Stimulated activated CD4-positive, alpha-beta T cell treated with anti-CD3 and anti-CD28 coated beads, Interleukin-12 subunit alpha, Interleukin-12 subunit beta, amount 100 ng/mL, for 48 hours (primary cell): Measurements from ENCODE around the gene CLCN1.
"Not testable (repeated sequence)": the region's sequence is repeated elsewhere in the genome, so short reads cannot be mapped to it uniquely, and the experiment has no call there.

Experiments
- DNase-seq, 3 donors: peaks; one replicate each; pipeline ENCODE4 v3.0.0-alpha.2; 2020; ENCODE audit warnings: low read depth in 2 of 3, low spot score in 1 of 3

The CLCN1 gene

GRCh38 chr7:143315776-143316175 lies at the start of gene CLCN1:
Gene CLCN1 (plus strand): TSS chr7:143316111. CDS start chr7:143316213, 102 bp downstream.
- DNase-seq, result no peak

- DNase-seq, result no peak
These were observed 46.7 kb upstream of the CLCN1 start for GRCh38 chr7:143269251-143269650.

- DNase-seq, result no peak
These were observed 44.7 kb upstream of the CLCN1 start for GRCh38 chr7:143271240-143271639.

DNA sequence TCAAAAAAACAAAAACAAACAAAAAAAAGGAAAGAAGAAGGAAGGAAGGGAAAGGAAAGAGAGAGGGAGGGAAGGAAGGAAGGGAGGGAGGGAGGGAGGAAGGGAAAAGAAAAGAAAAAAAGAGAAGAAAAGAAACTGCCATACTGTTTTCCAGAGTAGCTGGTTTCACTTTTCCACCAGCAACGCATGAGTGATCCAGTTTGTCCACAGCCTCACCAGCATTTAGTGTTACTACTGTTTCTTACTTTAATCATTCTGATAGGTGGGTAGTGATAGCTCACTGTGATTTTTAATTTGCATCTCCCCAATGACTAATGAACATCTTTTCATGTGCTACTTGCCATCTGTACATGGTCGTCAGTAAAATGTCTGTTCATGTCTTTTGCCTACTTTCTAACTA lies 43.0 kb upstream of the CLCN1 start:
- no peak for DNase-seq

GRCh38 chr7:143279186-143280098 lies 36.5 kb upstream of the CLCN1 start:
- DNase-seq, result no peak

DNA sequence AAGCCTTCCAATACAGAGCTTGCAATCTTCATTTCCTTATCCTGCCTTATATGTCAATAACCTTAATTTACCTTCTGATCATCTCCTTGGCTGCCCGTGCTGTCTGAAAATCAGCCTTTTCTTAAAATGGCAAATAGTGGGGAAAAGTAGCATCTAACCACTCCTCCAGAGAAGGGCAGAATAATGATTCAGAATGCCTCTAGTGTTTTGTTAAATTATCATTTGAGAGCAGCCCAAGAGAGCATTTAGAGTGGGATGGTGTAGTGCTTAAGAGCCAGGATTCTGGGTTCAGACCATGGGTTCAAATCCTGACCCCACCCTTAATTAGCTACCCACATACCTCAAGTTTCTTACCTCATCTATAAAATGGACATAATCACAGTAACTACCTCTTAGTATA lies 35.8 kb upstream of the CLCN1 start:
- no peak for DNase-seq

DNA sequence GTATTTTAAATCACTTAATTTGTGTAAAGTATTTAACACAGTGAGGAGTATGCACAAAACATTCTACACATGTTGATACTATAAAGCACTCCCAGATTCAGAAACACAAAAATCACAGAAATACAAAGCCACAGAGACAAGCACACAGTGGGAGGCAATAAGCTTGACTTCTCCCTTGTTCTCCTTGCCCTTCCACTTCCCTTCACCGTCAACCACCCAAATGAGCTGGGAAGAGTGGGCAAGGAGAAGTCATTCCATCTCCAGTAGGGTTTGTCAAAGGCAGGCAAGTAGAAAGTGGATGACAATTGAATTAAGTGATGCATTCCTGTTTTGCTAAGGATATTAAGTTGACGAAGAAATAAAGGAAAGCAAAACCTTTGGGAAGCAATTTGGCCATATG lies 35.3 kb upstream of the CLCN1 start:
- DNase-seq, result no peak

- no peak for DNase-seq
These were observed 34.4 kb upstream of the CLCN1 start for GRCh38 chr7:143281529-143281928.

GRCh38 chr7:143282124-143282523 lies 33.8 kb upstream of the CLCN1 start:
- no peak for DNase-seq

- no peak for DNase-seq
These were observed 32.5 kb upstream of the CLCN1 start for GRCh38 chr7:143283381-143283780.

GRCh38 chr7:143284591-143285469 lies 31.1 kb upstream of the CLCN1 start, which contains the start of gene TMEM139:
Gene TMEM139 (plus strand): TSS chr7:143284958. CDS start chr7:143285958, 1,000 bp downstream.
- DNase-seq, result no peak

DNA sequence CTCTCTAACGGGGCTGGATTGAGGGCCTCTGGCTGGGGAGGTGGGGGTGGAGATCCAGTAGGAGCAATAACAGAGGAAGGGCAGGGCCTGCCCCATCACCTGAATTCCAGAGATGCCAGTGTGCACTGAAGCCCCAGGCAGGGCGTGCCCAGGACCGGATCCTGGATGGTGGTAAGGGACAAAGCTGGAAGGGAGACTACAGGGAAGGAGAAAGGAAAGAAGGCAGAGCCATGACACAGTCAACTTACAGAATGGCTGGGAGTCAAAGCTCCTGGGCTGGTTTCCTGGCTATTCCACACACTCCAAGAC lies 30.5 kb upstream of the CLCN1 start:
- no peak for DNase-seq

- DNase-seq, result no peak
These were observed 29.9 kb upstream of the CLCN1 start for GRCh38 chr7:143285806-143286521.

DNA sequence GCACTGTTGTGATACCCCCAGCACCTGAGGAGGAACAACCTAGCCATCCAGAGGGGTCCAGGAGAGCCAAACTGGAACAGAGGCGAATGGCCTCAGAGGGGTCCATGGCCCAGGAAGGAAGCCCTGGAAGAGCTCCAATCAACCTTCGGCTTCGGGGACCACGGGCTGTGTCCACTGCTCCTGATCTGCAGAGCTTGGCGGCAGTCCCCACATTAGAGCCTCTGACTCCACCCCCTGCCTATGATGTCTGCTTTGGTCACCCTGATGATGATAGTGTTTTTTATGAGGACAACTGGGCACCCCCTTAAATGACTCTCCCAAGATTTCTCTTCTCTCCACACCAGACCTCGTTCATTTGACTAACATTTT lies 29.4 kb upstream of the CLCN1 start:
- no peak for DNase-seq

DNA sequence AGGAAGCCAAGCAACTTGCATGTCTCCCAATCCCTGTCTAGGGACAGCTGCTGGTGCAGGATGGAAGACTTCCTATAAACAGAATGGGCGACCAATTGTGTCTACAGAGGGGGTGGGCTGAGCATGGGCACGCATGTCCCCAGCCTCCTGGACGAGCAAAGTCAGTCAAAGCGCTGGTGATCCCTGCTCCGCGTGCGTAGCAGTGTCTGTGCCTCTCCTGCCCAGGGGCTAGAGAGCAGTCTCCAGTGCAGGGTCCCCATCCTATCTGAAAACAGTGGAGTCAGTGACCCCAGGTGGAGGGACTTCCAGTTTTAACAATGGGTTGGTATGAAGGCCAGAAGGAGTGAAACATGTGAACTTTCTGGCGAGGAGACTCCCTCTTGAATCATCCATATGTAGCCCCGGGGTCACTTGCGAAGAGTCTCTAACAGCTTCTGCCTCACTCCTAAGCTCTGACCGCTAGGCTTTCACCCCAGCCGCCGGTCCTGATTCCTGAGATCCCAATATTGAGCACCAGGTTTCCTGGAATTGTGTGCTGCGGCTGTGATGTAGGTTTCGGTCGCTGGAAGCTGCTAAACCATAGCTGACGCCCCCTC lies 28.5 kb upstream of the CLCN1 start:
- DNase-seq, result no peak

DNA sequence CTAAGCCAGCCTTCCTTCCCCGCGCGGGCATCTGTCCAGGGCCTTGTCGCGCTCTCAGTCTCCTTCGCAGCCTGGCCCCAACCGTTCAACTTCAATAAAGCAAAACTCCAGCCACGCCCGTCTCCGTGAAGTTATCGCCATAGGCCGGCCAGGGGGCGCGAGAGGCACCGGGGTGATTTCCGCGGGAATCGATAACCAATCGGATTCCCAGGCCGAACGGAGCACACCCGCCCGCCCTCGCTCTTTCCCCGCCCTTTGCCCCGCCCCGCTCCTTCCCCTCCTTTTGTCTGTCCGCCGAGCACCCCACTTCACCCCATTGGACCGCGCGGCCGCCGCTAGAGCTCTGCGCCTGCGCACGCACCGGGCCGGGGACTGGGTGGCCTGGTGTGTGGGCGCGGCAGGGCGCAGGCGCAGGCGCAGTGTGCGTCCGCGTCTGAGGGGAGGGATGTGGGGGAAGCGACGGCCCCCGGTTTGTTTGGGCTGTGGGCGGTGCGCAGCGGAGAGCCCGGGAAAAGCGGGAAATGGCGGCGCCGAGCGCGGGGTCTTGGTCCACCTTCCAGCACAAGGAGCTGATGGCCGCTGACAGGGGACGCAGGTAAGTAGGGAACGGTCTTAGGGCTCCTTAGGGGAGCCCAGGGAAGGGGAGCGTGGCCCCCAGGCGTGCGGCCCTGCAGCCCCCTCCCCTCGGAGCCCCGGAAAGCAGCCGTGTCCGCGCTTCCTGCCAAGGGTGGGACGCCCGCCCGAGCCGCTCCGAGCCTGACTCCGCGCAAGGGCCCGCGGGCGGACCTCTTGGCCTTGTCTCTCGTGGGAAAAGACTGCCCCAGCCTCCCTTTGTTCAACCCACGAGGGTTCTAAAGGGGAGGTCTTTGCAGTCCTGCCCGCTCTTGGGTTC lies 27.7 kb upstream of the CLCN1 start, which contains the start of gene CASP2:
Gene CASP2 (plus strand): TSS at position 417 of the 892 bp plus-strand sequence. CDS start 105 bp downstream, at position 522.
- DNase-seq, result peak; percentile 97 to 99 (median 98)

DNA sequence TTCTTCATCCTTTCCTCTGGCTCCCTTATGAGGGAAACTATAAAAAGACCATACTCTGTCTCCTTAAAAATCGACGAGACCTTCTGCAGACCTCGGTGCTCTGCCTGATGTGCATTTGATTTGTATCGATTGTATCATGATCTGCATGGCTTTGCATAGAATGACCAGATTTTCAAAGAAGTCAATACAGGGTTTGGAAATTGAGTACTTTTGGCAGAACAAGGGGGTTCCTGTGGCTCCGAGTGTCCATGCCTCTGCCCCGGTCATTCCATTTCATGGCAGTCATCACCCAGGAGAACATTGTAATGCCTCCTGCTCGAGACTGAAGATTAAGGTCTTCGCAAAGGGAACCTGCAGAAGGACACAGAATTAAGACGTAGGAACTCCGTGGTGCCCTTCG lies 27.1 kb upstream of the CLCN1 start:
- no peak for DNase-seq

DNA sequence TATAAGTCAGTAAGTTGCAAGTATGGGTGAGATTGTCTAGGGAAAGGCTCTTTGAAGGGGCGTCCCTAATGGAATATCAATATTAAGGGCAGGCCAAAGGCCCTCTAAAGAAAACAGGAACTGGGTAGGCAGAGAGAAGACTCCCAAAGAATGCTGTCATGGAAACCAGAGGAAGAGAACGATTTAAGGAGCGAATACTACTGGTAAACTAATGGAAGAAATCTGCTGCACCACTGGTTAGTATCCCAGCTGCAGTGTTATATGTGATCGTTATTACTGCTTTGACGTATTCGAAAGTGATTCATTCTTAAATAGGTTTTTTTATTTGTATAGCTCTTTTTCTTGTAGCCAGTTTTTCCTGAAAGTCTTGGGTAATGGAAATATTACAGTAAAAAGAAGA lies 26.5 kb upstream of the CLCN1 start:
- DNase-seq, result no peak

DNA sequence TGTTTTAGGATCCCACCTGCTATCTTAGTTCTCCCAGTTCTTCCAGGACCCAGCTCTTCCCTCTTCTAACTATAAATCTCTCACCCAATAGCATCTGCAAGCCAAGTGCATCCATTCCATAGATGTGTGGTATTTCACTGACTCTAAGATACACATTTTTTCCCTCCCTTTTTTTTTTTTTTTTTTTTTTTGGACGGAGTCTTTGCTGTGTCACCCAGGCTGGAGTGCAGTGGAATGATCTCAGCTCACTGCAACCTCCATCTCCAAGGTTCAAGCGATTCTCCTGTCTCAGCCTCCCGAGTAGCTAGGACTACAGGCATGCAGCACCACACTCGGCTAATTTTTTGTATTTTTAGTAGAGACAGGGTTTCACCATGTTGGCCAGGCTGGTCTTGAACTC lies 26.0 kb upstream of the CLCN1 start:
- DNase-seq, result not testable (repeated sequence)

DNA sequence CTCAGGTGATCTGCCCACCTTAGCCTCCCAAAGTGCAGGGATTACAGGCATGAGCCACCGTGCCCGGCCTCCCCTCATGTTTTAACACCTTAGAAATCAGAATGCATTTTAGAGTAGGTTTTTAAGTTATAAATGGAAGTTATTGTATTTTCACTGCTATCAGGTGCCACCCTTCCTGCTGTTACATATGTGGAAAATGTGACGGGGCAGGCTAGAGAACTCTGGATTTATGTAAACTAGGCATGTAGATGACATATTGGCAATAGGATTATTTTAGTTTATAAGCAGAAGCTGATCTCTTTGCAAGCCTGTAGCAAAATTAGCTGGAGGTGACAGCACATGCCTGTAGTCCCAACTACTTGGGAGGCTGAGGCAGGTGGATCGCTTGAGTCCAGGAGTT lies 25.6 kb upstream of the CLCN1 start:
- no peak for DNase-seq
